GM12878 (cell line): ENCODE data around the gene MEAF6. TPM values are rescaled to one million over a fixed set of nuclear protein-coding genes. Genes with fewer than 3 reads are reported as not detected.

ENCODE experiments used
- BMI1 ChIP-seq: fragments of 450-650 bp; IDR thresholded peaks from 2 replicates; pipeline ENCODE4 v1.6.1; 2016; ENCODE audit warnings: mild to moderate bottlenecking, moderate library complexity, borderline replicate concordance
- CUX1 ChIP-seq: IDR thresholded peaks from 2 replicates; pipeline ENCODE4 v1.6.1; 2012; ENCODE audit warnings: improper control_type of control experiment, low read depth, low read length; ENCODE audit not compliant: insufficient replicate concordance
- DPF2 ChIP-seq: fragments of 450-650 bp; IDR thresholded peaks from 2 replicates; pipeline ENCODE4 v1.6.1; 2017; ENCODE audit warnings: mild to moderate bottlenecking
- HCFC1 ChIP-seq: fragments of 150-350 bp; IDR thresholded peaks from 2 replicates; pipeline ENCODE4 v1.6.1; 2014; ENCODE audit warnings: low read length
- KAT2A ChIP-seq: conservative IDR thresholded peaks from 2 replicates; pipeline ENCODE4 v1.6.1; 2011; ENCODE audit warnings: low read depth, low read length; ENCODE audit not compliant: control insufficient read depth
- LARP7 ChIP-seq: fragments of 450-650 bp; IDR thresholded peaks from 2 replicates; pipeline ENCODE4 v1.6.1; 2017; ENCODE audit warnings: mild to moderate bottlenecking
- NR2C2 ChIP-seq: IDR thresholded peaks from 2 replicates; pipeline ENCODE4 v1.6.1; 2011; ENCODE audit warnings: borderline replicate concordance, low read depth; ENCODE audit not compliant: control insufficient read depth, insufficient read length
- POLR2AphosphoS5 ChIP-seq: IDR thresholded peaks from 2 replicates; pipeline ENCODE4 v1.6.1; 2011; ENCODE audit warnings: mild to moderate bottlenecking, low read length, inconsistent platforms
- RAD21 ChIP-seq: IDR thresholded peaks from 2 replicates; pipeline ENCODE4 v1.6.1; 2011; ENCODE audit warnings: mild to moderate bottlenecking, low read depth, low read length, moderate library complexity; ENCODE audit not compliant: insufficient read depth
- RUNX3 ChIP-seq: IDR thresholded peaks from 2 replicates; pipeline ENCODE4 v1.6.1; 2012; ENCODE audit warnings: low read length, inconsistent platforms
- SMC3 ChIP-seq: IDR thresholded peaks from 2 replicates; pipeline ENCODE4 v1.6.1; 2011; ENCODE audit warnings: low read length, improper control_type of control experiment, borderline replicate concordance
- SREBF2 ChIP-seq: IDR thresholded peaks from 2 replicates; pipeline ENCODE4 v1.6.1; 2012; ENCODE audit warnings: mild to moderate bottlenecking, low read length
- SRF ChIP-seq, 2 experiments: IDR thresholded peaks; 2 replicates each; pipeline ENCODE4 v1.6.1; 2011; ENCODE audit warnings: low read depth in 2 of 2, low read length in 2 of 2, mild to moderate bottlenecking in 1 of 2, moderate library complexity in 1 of 2
- USF1 ChIP-seq: IDR thresholded peaks from 2 replicates; pipeline ENCODE4 v1.6.1; 2011; ENCODE audit warnings: borderline replicate concordance, low read depth, mild to moderate bottlenecking, moderate library complexity, mixed read lengths, low read length; ENCODE audit not compliant: insufficient read depth; ENCODE audit errors: extremely low read length
- ZBTB33 ChIP-seq: fragments of 450-650 bp; IDR thresholded peaks from 2 replicates; pipeline ENCODE4 v1.6.1; 2017; ENCODE audit warnings: mild to moderate bottlenecking
- ZNF592 ChIP-seq: fragments of 450-650 bp; IDR thresholded peaks from 2 replicates; pipeline ENCODE4 v1.6.1; 2017; ENCODE audit warnings: mild to moderate bottlenecking, moderate library complexity
- polyA plus RNA-seq, 11 experiments: library from polyadenylated mRNA; depleted of rRNA in 4 of 11; unstranded in 6 of 11; stranded (reverse) in 5 of 11; fragments of >200 nt; fragmentation: Nextera tagmentation in 4 of 11; fragmentation: Illumina TruSeq in 1 of 11; extraction: Ambion mirVana in 4 of 11; extraction: Trizol in 1 of 11; gene quantifications; 1 replicate in 1 of 11; 2 replicates in 10 of 11; pipeline versions ENCODE4 v1.2.1 to v1.2.3, GENCODE V29; 2011 to 2016; ENCODE audit warnings: inconsistent platforms in 2 of 11, missing spikeins in 2 of 11, low read depth in 1 of 11
- total RNA-seq, 4 experiments: library from RNA; depleted of rRNA in 3 of 4; stranded (reverse); fragments of >200 nt in 3 of 4; fragmentation: Illumina TruSeq in 1 of 4; extraction: Trizol in 1 of 4; gene quantifications; 2 replicates each; pipeline versions ENCODE4 v1.2.1 to v1.2.3, GENCODE V29; 2013 to 2021

Gene MEAF6
- total and polyA plus RNA-seq, 10 of the 15 experiments (the other 5 are each of a cell fraction or from before 2014, with no cell fraction given) = 30.8 to 75.0 (median 58.1) TPM

GRCh38 chr1:37486680-37487618 is 27.6 kb downstream of the MEAF6 start (continued):
- TF ChIP-seq DPF2 (0 out of 2 replicates have a peak, but pooled peaks have one; percentile 21), HCFC1 (no peak), SREBF2 (no peak), ZNF592 (0 out of 2 replicates have a peak, but pooled peaks have one; percentile 26), RUNX3 (no peak), POLR2AphosphoS5 (no peak), USF1 (no peak), KAT2A (no peak), RAD21 (peak; percentile 77), SRF (IDR thresholded peaks at IDR 0.05; ENCODE audit: low read depth in 2 of 2, low read length in 2 of 2) (no peak), SMC3 (peak; percentile 97), NR2C2 (no peak), BMI1 (no peak), LARP7 (peak; percentile 60; the same call in 1 of the 2 replicates), CUX1 (peak; percentile 14), ZBTB33 (no peak)
